Keratinocyte (primary cell): ENCODE data around the gene MMD.

ENCODE experiments used
- EZH2 ChIP-seq: IDR thresholded peaks from one replicate; pipeline ENCODE4 v1.6.1; 2012; ENCODE audit warnings: inconsistent platforms, mild to moderate bottlenecking, low read length, moderate library complexity
- TF ChIP-seq, protein P1 (sequence below), 3 experiments: IDR thresholded peaks in 1 of 3; conservative IDR thresholded peaks in 1 of 3; optimal IDR thresholded peaks in 1 of 3; 2 replicates in 2 of 3; 3 replicates in 1 of 3; pipeline versions ENCODE3 to v1.5.1; 2011; ENCODE audit warnings: low read length in 3 of 3, mild to moderate bottlenecking in 3 of 3, moderate library complexity in 2 of 3, control low read depth in 1 of 3, inconsistent platforms in 1 of 3; ENCODE audit not compliant: insufficient read depth in 2 of 3; ENCODE audit errors: extremely low read depth in 1 of 3

DNA sequence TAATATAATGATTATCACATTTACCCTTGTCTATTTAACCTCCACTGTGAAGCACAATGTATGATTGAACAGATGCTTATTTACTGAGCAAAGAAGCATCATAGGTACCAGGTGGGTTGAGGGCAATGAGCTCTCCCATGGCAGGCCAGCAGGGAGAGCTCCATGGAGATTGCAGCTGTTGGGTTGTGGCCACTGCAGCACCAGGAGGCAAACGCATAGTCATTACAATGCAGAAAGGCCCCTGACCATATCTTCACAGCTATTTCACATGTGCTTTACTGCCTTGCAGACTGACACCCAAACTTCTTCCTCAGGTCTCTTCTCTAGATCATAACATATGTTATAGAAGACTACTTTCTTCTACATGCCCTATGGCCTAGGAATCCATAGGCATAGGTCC lies 75.0 kb downstream of the MMD start:
- TF ChIP-seq, protein P1, sequence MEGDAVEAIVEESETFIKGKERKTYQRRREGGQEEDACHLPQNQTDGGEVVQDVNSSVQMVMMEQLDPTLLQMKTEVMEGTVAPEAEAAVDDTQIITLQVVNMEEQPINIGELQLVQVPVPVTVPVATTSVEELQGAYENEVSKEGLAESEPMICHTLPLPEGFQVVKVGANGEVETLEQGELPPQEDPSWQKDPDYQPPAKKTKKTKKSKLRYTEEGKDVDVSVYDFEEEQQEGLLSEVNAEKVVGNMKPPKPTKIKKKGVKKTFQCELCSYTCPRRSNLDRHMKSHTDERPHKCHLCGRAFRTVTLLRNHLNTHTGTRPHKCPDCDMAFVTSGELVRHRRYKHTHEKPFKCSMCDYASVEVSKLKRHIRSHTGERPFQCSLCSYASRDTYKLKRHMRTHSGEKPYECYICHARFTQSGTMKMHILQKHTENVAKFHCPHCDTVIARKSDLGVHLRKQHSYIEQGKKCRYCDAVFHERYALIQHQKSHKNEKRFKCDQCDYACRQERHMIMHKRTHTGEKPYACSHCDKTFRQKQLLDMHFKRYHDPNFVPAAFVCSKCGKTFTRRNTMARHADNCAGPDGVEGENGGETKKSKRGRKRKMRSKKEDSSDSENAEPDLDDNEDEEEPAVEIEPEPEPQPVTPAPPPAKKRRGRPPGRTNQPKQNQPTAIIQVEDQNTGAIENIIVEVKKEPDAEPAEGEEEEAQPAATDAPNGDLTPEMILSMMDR (optimal IDR thresholded peaks at IDR 0.05 in 1 of 3, IDR thresholded peaks at IDR 0.05 in 1 of 3, conservative IDR thresholded peaks at IDR 0.05 in 1 of 3; ENCODE audit: extremely low read depth in 1 of 3, insufficient read depth in 2 of 3, low read length in 3 of 3) = no peak
- no peak for TF ChIP-seq EZH2
